ENCODE results near the gene SMCO3. TPM values are rescaled to one million over a fixed set of nuclear protein-coding genes. Genes with fewer than 3 reads are reported as not detected.
A peak's percentile ranks its signal among the peaks of the same experiment; 100 is the strongest.

Gene SMCO3
- total RNA-seq (2022), result not detected in 2 replicates
- percentile 11 among the genes with signal in this experiment for Bru-seq, nascent RNA
- BruChase-seq, experiment 1, labeled RNA remaining after a 6-hour chase, result not detected
- not detected for BruChase-seq, experiment 2, labeled RNA remaining after a 2-hour chase
- long read RNA-seq, result 0 reads

GRCh38 chr12:14814014-14814413 lies at the start of gene SMCO3:
Gene SMCO3, minus strand, starts transcription at chr12:14814182. Its CDS starts 7,502 bp downstream, at chr12:14806680.
- peaks cover 9% of the 10 kb centered on the region for H3K4me1 Mint-ChIP-seq (ENCODE audit: low read depth, unreplicated experiment)
- TF ChIP-seq CTCF (IDR thresholded peaks at IDR 0.05; ENCODE audit: unreplicated experiment), result no peak
- no peaks in the 10 kb centered on the region for H3K27me3 Mint-ChIP-seq (ENCODE audit: unreplicated experiment)
- no peak for DNase-seq
- intact Hi-C loops (cut with micrococcal nuclease; ENCODE audit: unreplicated experiment), result loop anchor here (10.0 kb wide), 1 partner anchor 331 kb away; no protein-coding TSS in a partner anchor
- H3K9me3 Mint-ChIP-seq (ENCODE audit: low read depth, unreplicated experiment), result no peaks in the 10 kb centered on the region
- BruUV-seq (replicated peaks), result no TSS peak
- no peak within 1 kb of the TSS for H3K27ac Mint-ChIP-seq (ENCODE audit: unreplicated experiment)
- no peaks in the 10 kb centered on the region for H3K36me3 Mint-ChIP-seq (ENCODE audit: insufficient read depth, unreplicated experiment)
- CTCF ChIA-PET, result no interaction called here
- H3K4me3 Mint-ChIP-seq (ENCODE audit: low read depth, unreplicated experiment), result no peak within 1 kb of the TSS

- no TSS peak for BruUV-seq (replicated peaks)
- H3K27me3 Mint-ChIP-seq (ENCODE audit: unreplicated experiment), result peaks cover 8% of the 10 kb centered on the region
- no peak overlapping the region for H3K4me3 Mint-ChIP-seq (ENCODE audit: low read depth, unreplicated experiment)
- TF ChIP-seq CTCF (IDR thresholded peaks at IDR 0.05; ENCODE audit: unreplicated experiment), result no peak
- no peak for DNase-seq
- H3K4me1 Mint-ChIP-seq (ENCODE audit: low read depth, unreplicated experiment), result no peaks in the 10 kb centered on the region
- no peak overlapping the region for H3K27ac Mint-ChIP-seq (ENCODE audit: unreplicated experiment)
- CTCF ChIA-PET, result no interaction called here
- peaks cover 10% of the 10 kb centered on the region for H3K9me3 Mint-ChIP-seq (ENCODE audit: low read depth, unreplicated experiment)
- intact Hi-C loops (cut with micrococcal nuclease; ENCODE audit: unreplicated experiment), result no loop called here
- H3K36me3 Mint-ChIP-seq (ENCODE audit: insufficient read depth, unreplicated experiment), result no peaks in the 10 kb centered on the region
Observed at GRCh38 chr12:14860490-14860889, 46.5 kb upstream of the SMCO3 start.

- intact Hi-C loops (cut with micrococcal nuclease; ENCODE audit: unreplicated experiment), result no loop called here
- H3K9me3 Mint-ChIP-seq (ENCODE audit: low read depth, unreplicated experiment), result peaks cover 10% of the 10 kb centered on the region
- H3K4me3 Mint-ChIP-seq (ENCODE audit: low read depth, unreplicated experiment), result no peak overlapping the region
- no TSS peak for BruUV-seq (replicated peaks)
- DNase-seq, result no peak
- H3K27ac Mint-ChIP-seq (ENCODE audit: unreplicated experiment), result no peak overlapping the region
- CTCF ChIA-PET, result no interaction called here
- H3K36me3 Mint-ChIP-seq (ENCODE audit: insufficient read depth, unreplicated experiment), result no peaks in the 10 kb centered on the region
- no peaks in the 10 kb centered on the region for H3K27me3 Mint-ChIP-seq (ENCODE audit: unreplicated experiment)
- H3K4me1 Mint-ChIP-seq (ENCODE audit: low read depth, unreplicated experiment), result no peaks in the 10 kb centered on the region
- no peak for TF ChIP-seq CTCF (IDR thresholded peaks at IDR 0.05; ENCODE audit: unreplicated experiment)
Observed at GRCh38 chr12:14858513-14858912, 44.5 kb upstream of the SMCO3 start.

- Mint-ChIP-seq H3K36me3 (ENCODE audit: insufficient read depth, unreplicated experiment) (no peaks in the 10 kb centered on the region), H3K27ac (ENCODE audit: unreplicated experiment) (no peak overlapping the region), H3K4me1 (ENCODE audit: low read depth, unreplicated experiment) (peaks cover 2% of the 10 kb centered on the region), H3K27me3 (ENCODE audit: unreplicated experiment) (no peaks in the 10 kb centered on the region), H3K9me3 (ENCODE audit: low read depth, unreplicated experiment) (peaks cover 10% of the 10 kb centered on the region), H3K4me3 (ENCODE audit: low read depth, unreplicated experiment) (no peak overlapping the region)
- intact Hi-C loops (cut with micrococcal nuclease; ENCODE audit: unreplicated experiment), result no loop called here
- no peak for DNase-seq
- CTCF ChIA-PET, result no interaction called here
- no peak for TF ChIP-seq CTCF (IDR thresholded peaks at IDR 0.05; ENCODE audit: unreplicated experiment)
- BruUV-seq (replicated peaks), result no TSS peak
Observed at GRCh38 chr12:14854586-14855183, 40.7 kb upstream of the SMCO3 start.
